Neural progenitor cell (in vitro differentiated cells): ENCODE results near the gene INVS. TPM values are rescaled to one million over a fixed set of nuclear protein-coding genes. Genes with fewer than 3 reads are reported as not detected.

Experiments used
- DNase-seq: peaks from one replicate; pipeline ENCODE4 v3.0.0-alpha.2; 2016; ENCODE audit warnings: low spot score
- H2AFZ ChIP-seq: fragments of 200-600 bp; sonication (generic); replicated peaks from 2 replicates; pipeline ENCODE4 v1.6.1; 2016; ENCODE audit warnings: antibody characterized with exemption
- H3F3A ChIP-seq: fragments of 200-600 bp; sonication (generic); 2 replicates; pipeline ENCODE4 v1.6.1; 2016; ENCODE audit warnings: antibody characterized with exemption, low read depth
- H3K27ac ChIP-seq: fragments of 200-600 bp; sonication (generic); 2 replicates; pipeline ENCODE4 v1.5.1; 2016; ENCODE audit warnings: mild to moderate bottlenecking
- H3K27me3 ChIP-seq: fragments of 200-600 bp; sonication (generic); 2 replicates; pipeline ENCODE4 v1.6.1; 2016; ENCODE audit warnings: mild to moderate bottlenecking, moderate library complexity
- H3K36me3 ChIP-seq: fragments of 200-600 bp; sonication (generic); 2 replicates; pipeline ENCODE4 v1.5.1; 2016
- H3K4me1 ChIP-seq: fragments of 200-600 bp; sonication (generic); 2 replicates; pipeline ENCODE4 v1.6.1; 2016; ENCODE audit warnings: mixed run types
- H3K4me2 ChIP-seq: fragments of 200-600 bp; sonication (generic); 2 replicates; pipeline ENCODE4 v1.6.1; 2016
- H3K4me3 ChIP-seq: fragments of 200-600 bp; sonication (generic); 2 replicates; pipeline ENCODE4 v1.5.1; 2016
- H3K79me2 ChIP-seq: fragments of 200-600 bp; sonication (generic); 2 replicates; pipeline ENCODE4 v1.6.1; 2016; ENCODE audit warnings: low read depth
- H3K9ac ChIP-seq: fragments of 200-600 bp; sonication (generic); 2 replicates; pipeline ENCODE4 v1.6.1; 2016
- H3K9me3 ChIP-seq: fragments of 200-600 bp; sonication (generic); 2 replicates; pipeline ENCODE4 v1.5.1; 2016; ENCODE audit warnings: low read depth
- H4K20me1 ChIP-seq: fragments of 200-600 bp; sonication (generic); 2 replicates; pipeline ENCODE4 v1.6.1; 2016; ENCODE audit warnings: low read depth
- H3K27ac Mint-ChIP-seq: 3 replicates; pipeline ENCODE4 v1.8.0; 2021; ENCODE audit warnings: mixed read lengths
- H3K27me3 Mint-ChIP-seq: 2 replicates; pipeline ENCODE4 v1.8.0; 2022; ENCODE audit warnings: low read depth, mild to moderate bottlenecking, inconsistent platforms, moderate library complexity, mixed read lengths; ENCODE audit not compliant: insufficient read depth
- H3K36me3 Mint-ChIP-seq: 3 replicates; pipeline ENCODE4 v1.8.0; 2021; ENCODE audit warnings: mixed read lengths
- H3K4me1 Mint-ChIP-seq: 3 replicates; pipeline ENCODE4 v1.8.0; 2021; ENCODE audit warnings: mixed read lengths
- H3K4me3 Mint-ChIP-seq: 3 replicates; pipeline ENCODE4 v1.8.0; 2021; ENCODE audit warnings: mild to moderate bottlenecking, moderate library complexity, mixed read lengths
- H3K9me3 Mint-ChIP-seq: 3 replicates; pipeline ENCODE4 v1.8.0; 2020; ENCODE audit warnings: mixed read lengths
- CTCF ChIP-seq: fragments of 200-600 bp; sonication (generic); IDR thresholded peaks from 2 replicates; pipeline ENCODE4 v1.5.1; 2017; ENCODE audit warnings: antibody characterized with exemption, mild to moderate bottlenecking
- EZH2 ChIP-seq: fragments of 200-600 bp; sonication (generic); IDR thresholded peaks from 2 replicates; pipeline ENCODE4 v1.6.1; 2017; ENCODE audit warnings: antibody characterized with exemption, mild to moderate bottlenecking, moderate library complexity
- EZH2phosphoT487 ChIP-seq: fragments of 200-600 bp; sonication (generic); IDR thresholded peaks from 2 replicates; pipeline ENCODE4 v1.6.1; 2017; ENCODE audit warnings: antibody characterized with exemption
- total RNA-seq: library from RNA; depleted of rRNA; stranded (reverse); fragments of >200 nt; gene quantifications from 2 replicates; pipeline ENCODE4 v1.2.3, GENCODE V29; 2015; ENCODE audit warnings: low replicate concordance

Gene INVS
- total RNA-seq, 1 donor from 2014 or later: 29.2 TPM

- TF ChIP-seq EZH2phosphoT487 (no peak), EZH2 (no peak), CTCF (no peak)
- no peaks in the 10 kb centered on the region for H3F3A ChIP-seq
- Mint-ChIP-seq H3K27ac (peak overlapping the region; percentile 47), H3K4me1 (peaks cover 6% of the 10 kb centered on the region), H3K4me3 (no peak overlapping the region), H3K36me3 (peaks cover 72% of the 10 kb centered on the region), H3K27me3 (peaks cover 4% of the 10 kb centered on the region), H3K9me3 (peaks cover 5% of the 10 kb centered on the region)
- no peak overlapping the region for H2AFZ ChIP-seq
- H3K9ac ChIP-seq: no peak overlapping the region
- H3K27ac ChIP-seq: no peak overlapping the region
- H3K9me3 ChIP-seq: peaks cover 5% of the 10 kb centered on the region
- no peak overlapping the region for H3K4me3 ChIP-seq
- H4K20me1 ChIP-seq: peaks cover 5% of the 10 kb centered on the region
- peaks cover 39% of the 10 kb centered on the region for H3K36me3 ChIP-seq
- H3K4me1 ChIP-seq: no peaks in the 10 kb centered on the region
- H3K79me2 ChIP-seq: peaks cover 54% of the 10 kb centered on the region
- no peaks in the 10 kb centered on the region for H3K27me3 ChIP-seq
- DNase-seq: no peak
- H3K4me2 ChIP-seq: no peak overlapping the region
Observed at GRCh38 chr9:100303747-100304146, 204.7 kb downstream of the INVS start.

DNA sequence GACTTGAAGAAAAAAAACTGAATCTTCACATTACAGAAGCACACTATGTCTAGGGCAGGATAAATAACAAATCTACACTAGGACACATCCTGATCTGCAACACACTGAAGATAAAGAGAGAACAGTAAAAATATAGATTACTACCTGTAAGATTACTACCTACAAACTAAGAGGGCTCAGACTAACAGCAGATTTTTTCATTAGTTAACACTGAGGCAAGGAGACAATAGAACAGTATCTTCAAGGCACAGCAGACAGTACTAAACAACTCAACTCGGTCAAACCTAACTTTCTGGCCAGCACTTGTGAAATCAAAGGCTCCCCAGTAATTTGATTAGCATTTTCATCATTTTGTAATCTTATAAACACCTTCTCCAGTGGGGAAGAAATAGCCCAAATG, 207.2 kb downstream of the INVS start:
- Mint-ChIP-seq H3K9me3 (peaks cover 5% of the 10 kb centered on the region), H3K27ac (no peak overlapping the region), H3K27me3 (peaks cover 4% of the 10 kb centered on the region), H3K36me3 (peaks cover 79% of the 10 kb centered on the region), H3K4me3 (no peak overlapping the region), H3K4me1 (no peaks in the 10 kb centered on the region)
- no peak for DNase-seq
- no peaks in the 10 kb centered on the region for H3F3A ChIP-seq
- no peak overlapping the region for H3K27ac ChIP-seq
- peaks cover 5% of the 10 kb centered on the region for H3K9me3 ChIP-seq
- no peak overlapping the region for H3K4me2 ChIP-seq
- H3K4me1 ChIP-seq: no peaks in the 10 kb centered on the region
- H2AFZ ChIP-seq: no peak overlapping the region
- peaks cover 59% of the 10 kb centered on the region for H3K79me2 ChIP-seq
- no peaks in the 10 kb centered on the region for H4K20me1 ChIP-seq
- H3K36me3 ChIP-seq: peaks cover 43% of the 10 kb centered on the region
- H3K9ac ChIP-seq: no peak overlapping the region
- no peaks in the 10 kb centered on the region for H3K27me3 ChIP-seq
- no peak for TF ChIP-seq EZH2
- no peak for TF ChIP-seq EZH2phosphoT487
- no peak for TF ChIP-seq CTCF
- no peak overlapping the region for H3K4me3 ChIP-seq

- Histone ChIP-seq H3K27me3 (no peaks in the 10 kb centered on the region), H3K4me1 (no peaks in the 10 kb centered on the region), H3K4me3 (no peak overlapping the region), H3F3A (no peaks in the 10 kb centered on the region), H3K4me2 (no peak overlapping the region), H3K79me2 (peaks cover 67% of the 10 kb centered on the region), H4K20me1 (no peaks in the 10 kb centered on the region), H3K36me3 (peaks cover 43% of the 10 kb centered on the region), H2AFZ (no peak overlapping the region), H3K27ac (no peak overlapping the region), H3K9me3 (peaks cover 5% of the 10 kb centered on the region), H3K9ac (no peak overlapping the region)
- H3K4me1 Mint-ChIP-seq: no peaks in the 10 kb centered on the region
- H3K27me3 Mint-ChIP-seq: peaks cover 4% of the 10 kb centered on the region
- no peak for DNase-seq
- H3K9me3 Mint-ChIP-seq: peaks cover 12% of the 10 kb centered on the region
- H3K27ac Mint-ChIP-seq: no peak overlapping the region
- peaks cover 82% of the 10 kb centered on the region for H3K36me3 Mint-ChIP-seq
- no peak for TF ChIP-seq EZH2phosphoT487
- TF ChIP-seq EZH2: no peak
- TF ChIP-seq CTCF: no peak
- no peak overlapping the region for H3K4me3 Mint-ChIP-seq
Observed at GRCh38 chr9:100307080-100307479, 208.0 kb downstream of the INVS start.
